Measurements from ENCODE around the gene VWA1. TPM values are rescaled to one million over a fixed set of nuclear protein-coding genes. Genes with fewer than 3 reads are reported as not detected.
"Not testable (repeated sequence)": the region's sequence is repeated elsewhere in the genome, so short reads cannot be mapped to it uniquely, and the experiment has no call there.

The VWA1 gene
- total RNA-seq, 1 donor from 2014 or later = 0.27 TPM

- intact Hi-C loops (cut with micrococcal nuclease) = not testable (repeated sequence)
Measured at GRCh38 chr1:1480488-1480867, 45.0 kb downstream of the VWA1 start.

- intact Hi-C loops (cut with micrococcal nuclease) = not testable (repeated sequence)
Measured at GRCh38 chr1:1481811-1482210, 46.3 kb downstream of the VWA1 start.

DNA sequence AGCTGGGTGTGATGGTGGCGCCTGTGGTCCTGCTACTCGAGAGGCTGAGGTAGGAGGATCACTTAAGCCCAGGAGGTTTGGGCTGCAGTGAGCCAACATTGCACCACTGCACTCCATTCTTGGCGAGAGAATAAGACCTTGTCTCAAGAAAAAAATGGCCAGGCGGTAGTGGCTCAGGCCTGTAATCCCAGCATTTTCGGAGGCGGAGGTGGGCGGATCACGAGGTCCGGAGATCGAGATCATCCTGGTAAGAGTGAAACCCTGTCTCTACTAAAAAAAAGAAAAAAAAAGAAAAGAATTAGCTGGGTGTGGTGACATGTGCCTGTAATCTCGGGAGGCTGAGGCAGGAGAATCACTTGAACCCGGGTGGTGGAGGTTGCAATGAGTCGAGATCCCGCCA is 47.4 kb downstream of the VWA1 start:
- intact Hi-C loops (cut with micrococcal nuclease) = no loop called here

GRCh38 chr1:1483714-1484113 is 48.2 kb downstream of the VWA1 start:
- intact Hi-C loops (cut with micrococcal nuclease) = no loop called here

- intact Hi-C loops (cut with micrococcal nuclease) = not testable (repeated sequence)
Measured at GRCh38 chr1:1484976-1485750, 49.7 kb downstream of the VWA1 start.

DNA sequence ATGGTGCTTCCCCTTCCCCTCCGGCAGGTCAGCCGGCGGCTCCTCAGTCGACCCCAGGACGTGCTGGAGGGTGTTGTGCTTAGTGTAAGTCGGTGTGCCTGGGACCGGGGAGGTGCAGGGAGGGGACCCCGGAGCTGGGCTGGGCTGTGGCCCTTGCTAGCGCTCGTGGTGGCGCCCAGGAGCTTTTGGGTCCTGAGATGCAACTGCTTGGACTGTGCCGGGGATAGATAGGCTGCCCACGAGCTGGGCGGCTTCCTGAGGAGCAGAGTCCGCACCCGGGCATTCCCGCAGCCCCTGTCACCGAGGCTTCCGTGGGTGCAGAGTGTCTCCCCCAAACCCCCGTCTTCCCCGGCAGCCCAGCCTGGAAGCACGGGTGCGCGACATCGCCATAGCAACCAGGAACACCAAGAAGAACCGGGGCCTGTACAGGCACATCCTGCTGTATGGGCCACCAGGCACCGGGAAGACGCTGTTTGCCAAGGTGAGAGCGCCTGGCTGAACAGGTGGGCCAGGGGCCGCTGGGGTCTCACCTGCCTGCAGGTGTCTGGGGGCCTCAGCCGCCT is 50.3 kb downstream of the VWA1 start:
- intact Hi-C loops (cut with micrococcal nuclease) = not testable (repeated sequence)

GRCh38 chr1:1487701-1488100 is 52.2 kb downstream of the VWA1 start:
- intact Hi-C loops (cut with micrococcal nuclease) = no loop called here

GRCh38 chr1:1489231-1489630 is 53.7 kb downstream of the VWA1 start:
- intact Hi-C loops (cut with micrococcal nuclease) = no loop called here

- intact Hi-C loops (cut with micrococcal nuclease) = no loop called here
Measured at GRCh38 chr1:1489861-1490260, 54.4 kb downstream of the VWA1 start.

DNA sequence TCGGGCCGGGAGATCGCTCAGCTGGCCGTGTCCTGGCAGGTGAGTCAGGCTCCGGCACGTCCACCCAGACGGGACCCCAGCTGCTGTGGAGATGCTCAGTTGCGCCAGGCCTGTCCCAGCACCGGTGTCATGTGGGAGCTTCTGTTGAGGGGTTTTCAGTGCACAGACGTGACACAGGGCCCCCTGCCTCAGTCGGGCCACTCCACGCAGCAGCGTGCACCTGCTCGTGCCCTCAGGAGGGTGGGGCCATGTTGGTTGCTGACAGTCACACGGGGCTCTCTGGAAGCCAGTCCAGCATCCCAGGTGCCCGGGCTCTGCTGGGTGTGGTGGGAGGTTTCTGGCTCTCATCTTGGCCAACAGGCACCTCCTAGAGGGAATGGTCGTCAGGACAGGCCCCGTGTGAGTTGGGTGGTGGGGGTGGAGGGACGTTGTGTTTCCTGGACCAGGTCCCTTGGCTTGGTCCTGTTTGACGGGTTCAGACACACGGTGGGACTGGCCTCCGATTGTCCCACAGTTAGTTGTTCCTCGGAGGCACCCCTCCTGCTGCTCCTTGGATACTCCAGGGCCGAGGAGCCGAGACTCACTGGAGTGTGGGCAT is 55.2 kb downstream of the VWA1 start:
- intact Hi-C loops (cut with micrococcal nuclease) = no loop called here

DNA sequence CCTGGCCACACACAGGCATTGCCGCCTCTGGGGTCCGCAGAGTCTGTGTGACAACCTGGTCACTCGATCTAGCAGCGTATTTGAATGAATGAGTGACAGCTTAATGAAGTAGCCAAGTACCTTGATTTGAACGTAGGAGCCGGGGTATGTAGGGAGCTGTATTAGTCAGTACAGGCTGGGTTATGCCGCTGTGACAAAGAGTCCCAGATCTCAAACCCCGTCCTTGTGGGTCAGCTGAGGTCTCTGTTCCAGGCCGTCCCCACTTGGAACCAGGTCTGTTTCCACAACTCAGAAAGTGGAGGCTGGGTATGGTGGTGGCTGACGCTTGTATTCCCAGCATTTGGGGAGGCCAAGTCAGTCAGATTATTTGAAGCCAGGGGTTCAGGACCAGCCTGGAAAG is 56.1 kb downstream of the VWA1 start:
- intact Hi-C loops (cut with micrococcal nuclease) = no loop called here

Other genes with a start within 250 kb of the VWA1 start
- 26.8 and 29.8 TPM in 2 replicates for gene TNFRSF18, start 229.1 kb upstream of the VWA1 start, total RNA-seq
- 46.0 and 47.8 TPM in 2 replicates for gene TNFRSF4, start 221.5 kb upstream of the VWA1 start, total RNA-seq
- 111 and 112 TPM in 2 replicates for gene SDF4, start 203.7 kb upstream of the VWA1 start, total RNA-seq
- gene B3GALT6, start 203.5 kb upstream of the VWA1 start, total RNA-seq = 27.1 and 27.5 TPM in 2 replicates
- gene C1QTNF12, start 189.0 kb upstream of the VWA1 start, total RNA-seq = 2.9 and 3.2 TPM in 2 replicates
- 76.0 and 80.4 TPM in 2 replicates for gene UBE2J2, start 161.8 kb upstream of the VWA1 start, total RNA-seq
- 3.6 and 4.6 TPM in 2 replicates for gene SCNN1D, start 155.3 kb upstream of the VWA1 start, total RNA-seq
- 66.6 and 67.7 TPM in 2 replicates for gene ACAP3, start 127.8 kb upstream of the VWA1 start, total RNA-seq
- 22.3 and 23.1 TPM in 2 replicates for gene PUSL1, start 127.1 kb upstream of the VWA1 start, total RNA-seq
- gene INTS11, start 111.0 kb upstream of the VWA1 start, total RNA-seq = 115 and 116 TPM in 2 replicates
- gene CPTP, start 110.9 kb upstream of the VWA1 start, total RNA-seq = 20.0 and 20.7 TPM in 2 replicates
- 1.0 and 1.2 TPM in 2 replicates for gene TAS1R3, start 104.4 kb upstream of the VWA1 start, total RNA-seq
- gene DVL1, start 86.3 kb upstream of the VWA1 start, total RNA-seq = 31.5 and 35.4 TPM in 2 replicates
- 0.11 TPM in 2 replicates for gene MXRA8, start 77.1 kb upstream of the VWA1 start, total RNA-seq
- 110 and 112 TPM in 2 replicates for gene AURKAIP1, start 60.5 kb upstream of the VWA1 start, total RNA-seq
- gene CCNL2, start 36.4 kb upstream of the VWA1 start, total RNA-seq = 111 TPM in 2 replicates
- 123 and 133 TPM in 2 replicates for gene MRPL20, start 28.4 kb upstream of the VWA1 start, total RNA-seq
- not detected in 2 replicates for gene ANKRD65, start 14.4 kb upstream of the VWA1 start, total RNA-seq
- gene ATAD3C, start 14.0 kb downstream of the VWA1 start, total RNA-seq = 0.16 and 0.93 TPM in 2 replicates
- 49.2 and 51.4 TPM in 2 replicates for gene ATAD3B, start 36.1 kb downstream of the VWA1 start, total RNA-seq
- gene ATAD3A, start 76.5 kb downstream of the VWA1 start, total RNA-seq = 51.9 and 52.4 TPM in 2 replicates
- 1.0 and 1.1 TPM in 2 replicates for gene TMEM240, start 104.9 kb downstream of the VWA1 start, total RNA-seq
- gene SSU72, start 139.2 kb downstream of the VWA1 start, total RNA-seq = 137 TPM in 2 replicates
- 8.8 and 9.0 TPM in 2 replicates for gene FNDC10, start 164.4 kb downstream of the VWA1 start, total RNA-seq
- 27.8 and 31.4 TPM in 2 replicates for gene MIB2, start 179.8 kb downstream of the VWA1 start, total RNA-seq
- gene MMP23B, start 196.5 kb downstream of the VWA1 start, total RNA-seq = 0.82 and 2.5 TPM in 2 replicates
- 34.9 and 35.6 TPM in 2 replicates for gene CDK11B, start 223.3 kb downstream of the VWA1 start, total RNA-seq

Data from T-helper 2 cell treated with Interferon-gamma antibody and Interleukin-4, amounts not matched to agents 100 ng/mL and 5 ng/mL, for 36 hours (primary cell).